Testis (tissue), 3 donors: Measurements from ENCODE around the gene CFAP299. TPM values are rescaled to one million over a fixed set of nuclear protein-coding genes. Genes with fewer than 3 reads are reported as not detected.

ENCODE experiments used
- DNase-seq: peaks from one replicate; pipeline ENCODE4 v3.0.0-alpha.2; 2019
- H3K27ac ChIP-seq, 2 donors: fragments of 200-600 bp; sonication (generic); one replicate each; pipeline ENCODE4 v1.5.1; 2019
- H3K27me3 ChIP-seq: fragments of 200-600 bp; sonication (generic); one replicate; pipeline ENCODE4 v1.5.1; 2019
- H3K36me3 ChIP-seq: fragments of 200-600 bp; sonication (generic); one replicate; pipeline ENCODE4 v1.5.1; 2017; ENCODE audit warnings: low read depth; ENCODE audit errors: missing control alignments
- H3K4me1 ChIP-seq: fragments of 200-600 bp; sonication (generic); one replicate; pipeline ENCODE4 v1.5.1; 2019
- H3K4me3 ChIP-seq, 2 donors: fragments of 200-600 bp; sonication (generic); one replicate each; pipeline ENCODE4 v1.5.1; 2017 to 2019
- H3K9me3 ChIP-seq: fragments of 200-600 bp; sonication (generic); one replicate; pipeline ENCODE4 v1.5.1; 2017
- POLR2A ChIP-seq: fragments of 450-650 bp; IDR thresholded peaks from one replicate; pipeline ENCODE4 v1.6.1; 2017; ENCODE audit warnings: antibody characterized with exemption, mild to moderate bottlenecking, moderate library complexity
- WGBS, 2 donors: methylation state at CpG; one replicate each; pipeline ENCODE4 v1.1.5; 2018; 5-methylcytosine and 5-hydroxymethylcytosine counted together
- intact Hi-C: fragments of 100-400 bp; cut with DNase I; formaldehyde crosslinking; loops from one replicate; pipeline ENCODE4 v1.15.1; 2023; ENCODE audit warnings: low total_unique reads
- polyA plus RNA-seq: library from polyadenylated mRNA; stranded (reverse); fragments of 350-450 nt; fragmentation: Illumina TruSeq; extraction: RNeasy Lipid Tissue Mini Kit (QIAGEN cat#74804); gene quantifications from one replicate; pipeline ENCODE4 v1.2.3, GENCODE V29; 2014; ENCODE audit warnings: low read depth, low replicate concordance; ENCODE audit not compliant: insufficient read depth
- total RNA-seq, 2 donors: library from RNA; depleted of rRNA; stranded (reverse); fragments of >200 nt; gene quantifications; one replicate each; pipeline ENCODE4 v1.2.3, GENCODE V29; 2016
- TF ChIP-seq, protein P1 (sequence below), 3 experiments: fragments of 450-650 bp in 2 of 3; fragments of 200-600 bp in 1 of 3; sonication (generic) in 1 of 3; IDR thresholded peaks; one replicate each; pipeline ENCODE4 v1.5.1; 2016 to 2019; ENCODE audit warnings: antibody characterized with exemption in 3 of 3, mild to moderate bottlenecking in 2 of 3, moderate library complexity in 1 of 3

The CFAP299 gene
- total and polyA plus RNA-seq, 3 donors from 2014 or later: 18.1 to 51.9 (median 21.4) TPM

- intact Hi-C loops: no loop called here
- Histone ChIP-seq H3K27ac (no peak overlapping the region), H3K36me3 (no peaks in the 10 kb centered on the region), H3K4me1 (no peaks in the 10 kb centered on the region), H3K4me3 (no peak overlapping the region), H3K27me3 (no peaks in the 10 kb centered on the region), H3K9me3 (no peaks in the 10 kb centered on the region)
- WGBS, 2 donors: 67 to 74% methylated on average over 4 of the region's 4 CpGs
- TF ChIP-seq, protein P1, sequence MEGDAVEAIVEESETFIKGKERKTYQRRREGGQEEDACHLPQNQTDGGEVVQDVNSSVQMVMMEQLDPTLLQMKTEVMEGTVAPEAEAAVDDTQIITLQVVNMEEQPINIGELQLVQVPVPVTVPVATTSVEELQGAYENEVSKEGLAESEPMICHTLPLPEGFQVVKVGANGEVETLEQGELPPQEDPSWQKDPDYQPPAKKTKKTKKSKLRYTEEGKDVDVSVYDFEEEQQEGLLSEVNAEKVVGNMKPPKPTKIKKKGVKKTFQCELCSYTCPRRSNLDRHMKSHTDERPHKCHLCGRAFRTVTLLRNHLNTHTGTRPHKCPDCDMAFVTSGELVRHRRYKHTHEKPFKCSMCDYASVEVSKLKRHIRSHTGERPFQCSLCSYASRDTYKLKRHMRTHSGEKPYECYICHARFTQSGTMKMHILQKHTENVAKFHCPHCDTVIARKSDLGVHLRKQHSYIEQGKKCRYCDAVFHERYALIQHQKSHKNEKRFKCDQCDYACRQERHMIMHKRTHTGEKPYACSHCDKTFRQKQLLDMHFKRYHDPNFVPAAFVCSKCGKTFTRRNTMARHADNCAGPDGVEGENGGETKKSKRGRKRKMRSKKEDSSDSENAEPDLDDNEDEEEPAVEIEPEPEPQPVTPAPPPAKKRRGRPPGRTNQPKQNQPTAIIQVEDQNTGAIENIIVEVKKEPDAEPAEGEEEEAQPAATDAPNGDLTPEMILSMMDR (IDR thresholded peaks at IDR 0.05): no peak
- no peak for TF ChIP-seq POLR2A
- no peak for DNase-seq
These were observed 154.3 kb downstream of the CFAP299 start for GRCh38 chr4:80489798-80490197.

DNA sequence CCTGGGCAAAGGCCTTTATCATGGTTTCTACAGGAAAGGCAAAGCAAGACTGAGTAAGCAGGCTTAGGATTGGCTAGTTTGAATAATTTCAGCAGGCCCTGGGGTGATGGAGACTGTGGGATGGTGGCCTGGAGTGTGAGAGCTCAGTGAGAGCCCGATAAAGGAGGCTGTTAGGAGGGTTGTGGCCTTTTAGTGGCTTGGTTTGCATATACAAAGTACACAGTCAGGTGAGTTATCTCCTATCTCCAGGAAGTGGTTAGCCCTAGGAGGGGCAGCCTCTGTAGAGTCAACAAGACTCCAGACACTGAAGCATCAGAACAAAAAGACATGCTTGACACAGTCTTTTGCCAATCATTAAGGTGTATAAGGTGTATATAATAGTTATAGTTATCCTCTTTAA, 157.2 kb downstream of the CFAP299 start:
- Histone ChIP-seq H3K27ac (no peak overlapping the region), H3K4me3 (no peak overlapping the region), H3K4me1 (no peaks in the 10 kb centered on the region), H3K36me3 (no peaks in the 10 kb centered on the region), H3K9me3 (no peaks in the 10 kb centered on the region), H3K27me3 (no peaks in the 10 kb centered on the region)
- no peak for DNase-seq
- 91 to 100% methylated on average over 1 of the region's 1 CpG for WGBS, 2 donors
- TF ChIP-seq, protein P1 (IDR thresholded peaks at IDR 0.05): no peak
- intact Hi-C loops: no loop called here

DNA sequence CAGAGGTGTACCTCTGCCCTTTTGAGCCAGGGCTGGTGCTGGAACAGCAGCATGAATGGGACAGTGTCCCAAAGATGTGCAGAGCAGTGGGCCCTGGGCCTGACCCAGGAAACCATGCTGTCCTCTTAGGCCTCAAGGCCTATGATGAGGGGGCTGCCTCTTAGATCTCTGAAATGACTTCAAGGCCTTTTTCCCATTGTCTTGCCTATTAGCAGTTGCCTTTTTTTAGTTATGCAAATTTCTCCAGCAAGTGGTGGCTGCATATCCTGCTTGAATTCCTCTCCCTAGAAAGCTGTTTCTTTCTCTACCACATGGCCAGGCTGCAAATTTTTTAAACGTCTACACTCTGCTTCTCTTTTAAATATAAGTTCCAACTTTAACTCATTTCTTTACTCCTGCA, 160.3 kb downstream of the CFAP299 start:
- no peak for DNase-seq
- no peaks in the 10 kb centered on the region for H3K9me3 ChIP-seq
- WGBS, 2 donors: 70 to 87% methylated on average over 1 of the region's 1 CpG
- no peak for TF ChIP-seq POLR2A
- TF ChIP-seq, protein P1 (IDR thresholded peaks at IDR 0.05): no peak
- H3K36me3 ChIP-seq: no peaks in the 10 kb centered on the region
- no peaks in the 10 kb centered on the region for H3K27me3 ChIP-seq
- H3K4me3 ChIP-seq: no peak overlapping the region
- H3K4me1 ChIP-seq: no peaks in the 10 kb centered on the region
- intact Hi-C loops: no loop called here
- no peak overlapping the region for H3K27ac ChIP-seq

DNA sequence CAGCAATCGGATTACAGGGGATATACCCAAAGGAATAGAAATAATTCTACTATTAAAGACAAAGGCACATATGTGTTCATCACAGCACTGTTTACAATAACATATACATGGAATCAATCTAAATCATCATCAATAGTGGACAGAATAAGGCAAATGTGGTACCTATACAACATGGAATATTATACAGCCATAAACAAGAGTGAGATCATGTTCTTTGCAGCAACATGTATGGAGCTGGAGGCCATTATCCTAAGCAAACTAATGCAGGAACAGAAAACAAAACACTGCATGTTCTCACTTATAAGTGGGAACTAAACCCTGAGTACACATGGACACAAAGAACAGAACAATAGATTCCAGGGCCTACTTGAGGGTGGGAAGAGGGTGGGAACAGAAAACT, 163.2 kb downstream of the CFAP299 start:
- intact Hi-C loops: no loop called here

DNA sequence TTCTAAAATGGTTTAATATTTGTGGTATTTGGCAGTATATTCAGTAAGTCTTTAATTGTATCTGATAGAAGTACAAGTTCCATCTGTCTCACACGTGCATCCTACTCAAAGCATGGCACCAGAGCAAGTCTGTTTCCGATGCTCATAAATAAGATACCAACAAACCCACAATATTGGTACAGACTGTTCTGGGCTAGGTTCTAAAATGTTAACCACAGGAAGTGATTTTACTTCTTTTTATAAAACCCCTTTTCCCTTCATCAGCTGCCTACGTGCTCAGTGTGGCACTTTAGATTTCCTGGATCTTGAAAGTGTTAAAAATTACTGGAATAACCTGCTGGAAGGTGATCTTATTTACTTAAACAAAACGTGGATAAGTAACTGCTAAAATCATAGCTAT, 165.1 kb downstream of the CFAP299 start:
- no peak overlapping the region for H3K4me3 ChIP-seq
- H3K36me3 ChIP-seq: no peaks in the 10 kb centered on the region
- no peak overlapping the region for H3K27ac ChIP-seq
- H3K27me3 ChIP-seq: no peaks in the 10 kb centered on the region
- H3K9me3 ChIP-seq: no peaks in the 10 kb centered on the region
- no peaks in the 10 kb centered on the region for H3K4me1 ChIP-seq
- DNase-seq: no peak
- TF ChIP-seq, protein P1 (IDR thresholded peaks at IDR 0.05): no peak
- no peak for TF ChIP-seq POLR2A
- intact Hi-C loops: no loop called here
- 65 to 67% methylated on average over 4 of the region's 4 CpGs for WGBS, 2 donors

More for the DNA sequence above, 163.2 kb downstream of the CFAP299 start:
- Histone ChIP-seq H3K27ac (no peak overlapping the region), H3K9me3 (no peaks in the 10 kb centered on the region), H3K36me3 (no peaks in the 10 kb centered on the region), H3K4me3 (no peak overlapping the region), H3K27me3 (no peaks in the 10 kb centered on the region), H3K4me1 (no peaks in the 10 kb centered on the region)
- 90 to 97% methylated on average over 1 of the region's 1 CpG for WGBS, 2 donors
- TF ChIP-seq, protein P1 (IDR thresholded peaks at IDR 0.05): no peak
- no peak for TF ChIP-seq POLR2A
- DNase-seq: no peak
